Measurements from ENCODE around the gene STRIP2.
"Not testable (repeated sequence)": the region's sequence is repeated elsewhere in the genome, so short reads cannot be mapped to it uniquely, and the experiment has no call there.

STRIP2 gene

GRCh38 chr7:129456421-129456820 lies 22.2 kb downstream of the STRIP2 start:
- no peak for DNase-seq

- DNase-seq, result no peak
Measured at GRCh38 chr7:129457101-129457500, 22.9 kb downstream of the STRIP2 start.

- DNase-seq, result no peak
Measured at GRCh38 chr7:129458171-129458570, 23.9 kb downstream of the STRIP2 start.

GRCh38 chr7:129461809-129462208 lies 27.6 kb downstream of the STRIP2 start:
- DNase-seq, result no peak

- no peak for DNase-seq
Measured at GRCh38 chr7:129462420-129462819, 28.2 kb downstream of the STRIP2 start.

GRCh38 chr7:129464194-129464593 lies 30.0 kb downstream of the STRIP2 start:
- no peak for DNase-seq

- DNase-seq, result no peak
Measured at GRCh38 chr7:129465080-129465479, 30.8 kb downstream of the STRIP2 start.

- no peak for DNase-seq
Measured at GRCh38 chr7:129466796-129467195, 32.6 kb downstream of the STRIP2 start.

- no peak for DNase-seq
Measured at GRCh38 chr7:129468087-129468486, 33.9 kb downstream of the STRIP2 start.

GRCh38 chr7:129468547-129468946 lies 34.3 kb downstream of the STRIP2 start:
- DNase-seq, result no peak

- DNase-seq, result no peak
Measured at GRCh38 chr7:129469930-129470329, 35.7 kb downstream of the STRIP2 start.

GRCh38 chr7:129470411-129470810 lies 36.2 kb downstream of the STRIP2 start:
- no peak for DNase-seq

- DNase-seq, result no peak
Measured at GRCh38 chr7:129471402-129471827, 37.2 kb downstream of the STRIP2 start.

GRCh38 chr7:129475931-129476330 lies 41.7 kb downstream of the STRIP2 start:
- not testable (repeated sequence) for DNase-seq

- not testable (repeated sequence) for DNase-seq
Measured at GRCh38 chr7:129476398-129476797, 42.2 kb downstream of the STRIP2 start.

GRCh38 chr7:129479831-129480230 lies 45.6 kb downstream of the STRIP2 start:
- no peak for DNase-seq

- DNase-seq, result no peak
Measured at GRCh38 chr7:129480674-129481363, 46.6 kb downstream of the STRIP2 start.

- not testable (repeated sequence) for DNase-seq
Measured at GRCh38 chr7:129481376-129481775, 47.1 kb downstream of the STRIP2 start.

- DNase-seq, result no peak
Measured at GRCh38 chr7:129482781-129483180, 48.5 kb downstream of the STRIP2 start.

GRCh38 chr7:129489491-129489890 lies 55.3 kb downstream of the STRIP2 start:
- no peak for DNase-seq

GRCh38 chr7:129492391-129492790 lies 58.2 kb downstream of the STRIP2 start:
- DNase-seq, result no peak

- DNase-seq, result no peak
Measured at GRCh38 chr7:129493555-129493954, 59.3 kb downstream of the STRIP2 start.

GRCh38 chr7:129494041-129494440 lies 59.8 kb downstream of the STRIP2 start:
- no peak for DNase-seq

GRCh38 chr7:129495987-129496386 lies 61.8 kb downstream of the STRIP2 start:
- no peak for DNase-seq

- DNase-seq, result no peak
Measured at GRCh38 chr7:129496653-129497052, 62.4 kb downstream of the STRIP2 start.
